WTC11 (cell line): ENCODE data around the gene VPS4B. TPM values are rescaled to one million over a fixed set of nuclear protein-coding genes. Genes with fewer than 3 reads are reported as not detected.
A peak's percentile ranks its signal among the peaks of the same experiment; 100 is the strongest.

Source experiments
- ATAC-seq: fragments of 200-7000 bp; cut with Tn5 transposase; 2 replicates; pipeline ENCODE4 v1.10.0; 2021; ENCODE audit warnings: mild to moderate bottlenecking, moderate library complexity
- CTCF ChIA-PET: fragments of 300-600 bp; sonication (Branson Sonifier 250); formaldehyde crosslinking; loops from one replicate; lab custom pipeline; 2021; ENCODE audit warnings: antibody characterized with exemption; lab: Charles Lee
- POLR2A ChIA-PET: fragments of 350-600 bp; sonication (Branson Sonifier 250); formaldehyde crosslinking; loops from one replicate; lab custom pipeline; 2021; ENCODE audit warnings: antibody characterized with exemption; lab: Charles Lee
- DNase-seq: peaks from one replicate; pipeline ENCODE4 v3.0.0; 2021; ENCODE audit warnings: low spot score
- H3K27ac Mint-ChIP-seq: 2 replicates; pipeline ENCODE4 v1.8.0; 2021; ENCODE audit warnings: mixed read lengths
- H3K27me3 Mint-ChIP-seq: 2 replicates; pipeline ENCODE4 v1.8.0; 2021; ENCODE audit warnings: low read depth, mild to moderate bottlenecking, moderate library complexity, mixed read lengths
- H3K36me3 Mint-ChIP-seq: 2 replicates; pipeline ENCODE4 v1.8.0; 2021; ENCODE audit warnings: mixed read lengths
- H3K4me1 Mint-ChIP-seq: 2 replicates; pipeline ENCODE4 v1.8.0; 2022; ENCODE audit warnings: mixed read lengths
- H3K4me3 Mint-ChIP-seq: 2 replicates; pipeline ENCODE4 v1.8.0; 2021; ENCODE audit warnings: mild to moderate bottlenecking, moderate library complexity, mixed read lengths
- H3K9me3 Mint-ChIP-seq: 2 replicates; pipeline ENCODE4 v1.8.0; 2021; ENCODE audit warnings: mixed read lengths
- CBFB ChIP-seq: sonication (generic); formaldehyde crosslinking; IDR thresholded peaks from 2 replicates; pipeline ENCODE4 v1.8.1; 2022; ENCODE audit warnings: mild to moderate bottlenecking, low read depth, missing genetic modification reagents
- ELF4 ChIP-seq: sonication (generic); formaldehyde crosslinking; IDR thresholded peaks from 2 replicates; pipeline ENCODE4 v1.8.1; 2022; ENCODE audit warnings: low read depth, mild to moderate bottlenecking, moderate library complexity, missing genetic modification reagents
- ESRRA ChIP-seq: sonication (generic); formaldehyde crosslinking; IDR thresholded peaks from 2 replicates; pipeline ENCODE4 v1.8.1; 2022; ENCODE audit warnings: mild to moderate bottlenecking, missing genetic modification reagents, borderline replicate concordance
- GTF2I ChIP-seq: fragments of 250-450 bp; sonication (Bioruptor Pico); conservative IDR thresholded peaks from 2 replicates; pipeline ENCODE4 v1.4.0; 2021; ENCODE audit warnings: mild to moderate bottlenecking
- HMGA2 ChIP-seq: fragments of 250-450 bp; sonication (Bioruptor Pico); IDR thresholded peaks from 2 replicates; pipeline ENCODE4 v1.4.0; 2021; ENCODE audit warnings: mild to moderate bottlenecking, moderate library complexity
- KAT7 ChIP-seq: sonication (generic); formaldehyde crosslinking; IDR thresholded peaks from 2 replicates; pipeline ENCODE4 v1.8.1; 2023; ENCODE audit warnings: missing genetic modification reagents, mild to moderate bottlenecking, borderline replicate concordance
- MXD4 ChIP-seq: fragments of 250-450 bp; sonication (Bioruptor Pico); IDR thresholded peaks from 2 replicates; pipeline ENCODE4 v1.8.0; 2021; ENCODE audit warnings: mild to moderate bottlenecking, moderate library complexity, borderline replicate concordance
- NFYB ChIP-seq: sonication (generic); formaldehyde crosslinking; conservative IDR thresholded peaks from 2 replicates; pipeline ENCODE4 v1.8.0; 2022; ENCODE audit warnings: low read depth, missing genetic modification reagents
- PRDM15 ChIP-seq: sonication (generic); formaldehyde crosslinking; IDR thresholded peaks from 2 replicates; pipeline ENCODE4 v1.8.0; 2022; ENCODE audit warnings: missing genetic modification reagents
- RELA ChIP-seq: sonication (generic); formaldehyde crosslinking; IDR thresholded peaks from 2 replicates; pipeline ENCODE4 v1.8.1; 2022; ENCODE audit warnings: missing genetic modification reagents, mild to moderate bottlenecking, borderline replicate concordance
- TP53 ChIP-seq: sonication (generic); formaldehyde crosslinking; IDR thresholded peaks from 2 replicates; pipeline ENCODE4 v1.8.1; 2023; ENCODE audit warnings: mild to moderate bottlenecking, missing genetic modification reagents
- USF1 ChIP-seq: sonication (generic); formaldehyde crosslinking; IDR thresholded peaks from 2 replicates; pipeline ENCODE4 v1.8.0; 2022; ENCODE audit warnings: mild to moderate bottlenecking, missing genetic modification reagents
- total RNA-seq: library from RNA; stranded (reverse); gene quantifications from 3 replicates; pipeline ENCODE4 v1.2.3, GENCODE V29; 2021
- TF ChIP-seq, protein P1 (sequence below): sonication (generic); formaldehyde crosslinking; IDR thresholded peaks from 2 replicates; pipeline ENCODE4 v1.8.1; 2022; ENCODE audit warnings: low read depth, missing genetic modification reagents, borderline replicate concordance
- TF ChIP-seq, protein P2 (sequence below): sonication (generic); formaldehyde crosslinking; IDR thresholded peaks from 2 replicates; pipeline ENCODE4 v1.8.1; 2023; ENCODE audit warnings: mild to moderate bottlenecking, missing genetic modification reagents, moderate library complexity

The VPS4B gene
- total RNA-seq, 1 experiment from 2014 or later = 37.8 TPM

- peak; percentile 99 for TF ChIP-seq PRDM15 (CRISPR knock-in tag)
Measured at GRCh38 chr18:63367053-63367953, 55.0 kb downstream of the VPS4B start, which contains the start of gene KDSR (continued).

- Mint-ChIP-seq H3K27me3 (no peaks in the 10 kb centered on the region), H3K27ac (peak overlapping the region; percentile 85), H3K4me1 (peaks cover 17% of the 10 kb centered on the region), H3K4me3 (peak overlapping the region; percentile 93), H3K36me3 (peaks cover 40% of the 10 kb centered on the region), H3K9me3 (peaks cover 29% of the 10 kb centered on the region)
- POLR2A ChIA-PET = interaction anchor here (0.9 to 1.2 kb wide), 2 partner anchors 56 to 71 kb away, joined by 3 to 11 read pairs; partner anchors contain the start of gene VPS4B
- peak; percentile 43 for ATAC-seq
- peak; percentile 57 for DNase-seq
- TF ChIP-seq, protein P1, sequence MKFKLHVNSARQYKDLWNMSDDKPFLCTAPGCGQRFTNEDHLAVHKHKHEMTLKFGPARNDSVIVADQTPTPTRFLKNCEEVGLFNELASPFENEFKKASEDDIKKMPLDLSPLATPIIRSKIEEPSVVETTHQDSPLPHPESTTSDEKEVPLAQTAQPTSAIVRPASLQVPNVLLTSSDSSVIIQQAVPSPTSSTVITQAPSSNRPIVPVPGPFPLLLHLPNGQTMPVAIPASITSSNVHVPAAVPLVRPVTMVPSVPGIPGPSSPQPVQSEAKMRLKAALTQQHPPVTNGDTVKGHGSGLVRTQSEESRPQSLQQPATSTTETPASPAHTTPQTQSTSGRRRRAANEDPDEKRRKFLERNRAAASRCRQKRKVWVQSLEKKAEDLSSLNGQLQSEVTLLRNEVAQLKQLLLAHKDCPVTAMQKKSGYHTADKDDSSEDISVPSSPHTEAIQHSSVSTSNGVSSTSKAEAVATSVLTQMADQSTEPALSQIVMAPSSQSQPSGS (CRISPR knock-in tag) = no peak
- TF ChIP-seq RELA (CRISPR knock-in tag) (no peak), USF1 (no peak), GTF2I (CRISPR knock-in tag) (no peak), NFYB (CRISPR knock-in tag) (no peak), ESRRA (CRISPR knock-in tag) (no peak), KAT7 (0 out of 2 replicates have a peak, but pooled peaks have one; percentile 34), ELF4 (CRISPR knock-in tag) (no peak), HMGA2 (CRISPR knock-in tag) (no peak), CBFB (CRISPR knock-in tag) (no peak), TP53 (peak; percentile 11; the same call in 1 of the 2 replicates), MXD4 (no peak)
- TF ChIP-seq, protein P2, sequence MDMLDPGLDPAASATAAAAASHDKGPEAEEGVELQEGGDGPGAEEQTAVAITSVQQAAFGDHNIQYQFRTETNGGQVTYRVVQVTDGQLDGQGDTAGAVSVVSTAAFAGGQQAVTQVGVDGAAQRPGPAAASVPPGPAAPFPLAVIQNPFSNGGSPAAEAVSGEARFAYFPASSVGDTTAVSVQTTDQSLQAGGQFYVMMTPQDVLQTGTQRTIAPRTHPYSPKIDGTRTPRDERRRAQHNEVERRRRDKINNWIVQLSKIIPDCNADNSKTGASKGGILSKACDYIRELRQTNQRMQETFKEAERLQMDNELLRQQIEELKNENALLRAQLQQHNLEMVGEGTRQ = no peak
- CTCF ChIA-PET = interaction anchor here (1.0 to 1.7 kb wide), 6 partner anchors 9 to 344 kb away, joined by 3 to 9 read pairs (median 3); partner anchors contain the start of gene VPS4B
Measured at GRCh38 chr18:63366213-63367052, 55.8 kb downstream of the VPS4B start.
